ENCODE results near the gene TYW5.
"Not testable (repeated sequence)": the region's sequence is repeated elsewhere in the genome, so short reads cannot be mapped to it uniquely, and the experiment has no call there.

The TYW5 gene

GRCh38 chr2:199916980-199917379 lies 38.3 kb downstream of the TYW5 start:
- peaks cover 8% of the 10 kb centered on the region for H4K20me1 ChIP-seq (ENCODE audit: low read depth, low read length)
- H3K27me3 ChIP-seq (ENCODE audit: low read length): no peaks in the 10 kb centered on the region
- TF ChIP-seq CTCF (IDR thresholded peaks at IDR 0.05; ENCODE audit: insufficient read depth, low read length, poor library complexity, severe bottlenecking) (no peak), EZH2phosphoT487 (conservative IDR thresholded peaks at IDR 0.05; ENCODE audit: low read length) (no peak)
- H3K27ac ChIP-seq (ENCODE audit: low read depth, low read length): no peak overlapping the region
- H3K36me3 ChIP-seq (ENCODE audit: low read length): peaks cover 38% of the 10 kb centered on the region
- H3K9ac ChIP-seq (ENCODE audit: low read length): no peak overlapping the region
- H3K79me2 ChIP-seq (ENCODE audit: insufficient read depth, low read length): peaks cover 89% of the 10 kb centered on the region
- no peak overlapping the region for H3K4me2 ChIP-seq (ENCODE audit: low read depth, low read length, poor library complexity, severe bottlenecking)
- no peak overlapping the region for H3K4me3 ChIP-seq (ENCODE audit: insufficient read depth, low read length, poor library complexity, severe bottlenecking)
- no peaks in the 10 kb centered on the region for H3K9me2 ChIP-seq (replicated peaks; ENCODE audit: insufficient read depth, low read length)
- H3F3A ChIP-seq (ENCODE audit: insufficient read depth): no peaks in the 10 kb centered on the region
- H2AFZ ChIP-seq (ENCODE audit: low read depth, low read length, severe bottlenecking): no peak overlapping the region
- H3K9me3 ChIP-seq (ENCODE audit: insufficient read depth, low read length): peaks cover 12% of the 10 kb centered on the region; the same call in 1 of the 2 replicates

- Histone ChIP-seq H3K9me3 (ENCODE audit: insufficient read depth, low read length) (peaks cover 12% of the 10 kb centered on the region; the same call in 1 of the 2 replicates), H4K20me1 (ENCODE audit: low read depth, low read length) (peaks cover 3% of the 10 kb centered on the region; the same call in 1 of the 2 replicates), H3K27me3 (ENCODE audit: low read length) (no peaks in the 10 kb centered on the region), H2AFZ (ENCODE audit: low read depth, low read length, severe bottlenecking) (no peak overlapping the region), H3K4me2 (ENCODE audit: low read depth, low read length, poor library complexity, severe bottlenecking) (peak overlapping the region; percentile 48), H3K9ac (ENCODE audit: low read length) (no peak overlapping the region), H3K36me3 (ENCODE audit: low read length) (peaks cover 38% of the 10 kb centered on the region), H3K4me3 (ENCODE audit: insufficient read depth, low read length, poor library complexity, severe bottlenecking) (no peak overlapping the region), H3K27ac (ENCODE audit: low read depth, low read length) (no peak overlapping the region), H3F3A (ENCODE audit: insufficient read depth) (no peaks in the 10 kb centered on the region), H3K79me2 (ENCODE audit: insufficient read depth, low read length) (peaks cover 86% of the 10 kb centered on the region), H3K9me2 (replicated peaks; ENCODE audit: insufficient read depth, low read length) (no peaks in the 10 kb centered on the region)
- TF ChIP-seq EZH2phosphoT487 (conservative IDR thresholded peaks at IDR 0.05; ENCODE audit: low read length) (no peak), CTCF (IDR thresholded peaks at IDR 0.05; ENCODE audit: insufficient read depth, low read length, poor library complexity, severe bottlenecking) (no peak)
Measured at GRCh38 chr2:199914372-199914958, 40.8 kb downstream of the TYW5 start.

- Histone ChIP-seq H3K9ac (ENCODE audit: low read length) (peak overlapping the region; percentile 94), H3K4me2 (ENCODE audit: low read depth, low read length, poor library complexity, severe bottlenecking) (peak overlapping the region; percentile 97), H3K9me3 (ENCODE audit: insufficient read depth, low read length) (peaks cover 12% of the 10 kb centered on the region; the same call in 1 of the 2 replicates), H3K4me3 (ENCODE audit: insufficient read depth, low read length, poor library complexity, severe bottlenecking) (peak overlapping the region; percentile 97), H3K79me2 (ENCODE audit: insufficient read depth, low read length) (peaks cover 67% of the 10 kb centered on the region), H3K36me3 (ENCODE audit: low read length) (peaks cover 35% of the 10 kb centered on the region)
- H3F3A ChIP-seq (ENCODE audit: insufficient read depth); H3K27ac ChIP-seq (ENCODE audit: low read depth, low read length); H3K27me3 ChIP-seq (ENCODE audit: low read length); H3K9me2 ChIP-seq (replicated peaks; ENCODE audit: insufficient read depth, low read length); H4K20me1 ChIP-seq (ENCODE audit: low read depth, low read length); H2AFZ ChIP-seq (ENCODE audit: low read depth, low read length, severe bottlenecking): not testable (repeated sequence)
Measured at GRCh38 chr2:199912553-199913114, 42.7 kb downstream of the TYW5 start.

GRCh38 chr2:199911877-199912161 lies 43.5 kb downstream of the TYW5 start:
- Histone ChIP-seq H3K9ac (ENCODE audit: low read length) (peak overlapping the region; percentile 94), H3K36me3 (ENCODE audit: low read length) (peaks cover 27% of the 10 kb centered on the region), H4K20me1 (ENCODE audit: low read depth, low read length) (peaks cover 3% of the 10 kb centered on the region; the same call in 1 of the 2 replicates), H3F3A (ENCODE audit: insufficient read depth) (no peaks in the 10 kb centered on the region; the same call in 1 of the 2 replicates), H3K4me2 (ENCODE audit: low read depth, low read length, poor library complexity, severe bottlenecking) (peak overlapping the region; percentile 97), H3K79me2 (ENCODE audit: insufficient read depth, low read length) (peaks cover 59% of the 10 kb centered on the region), H3K27me3 (ENCODE audit: low read length) (no peaks in the 10 kb centered on the region), H2AFZ (ENCODE audit: low read depth, low read length, severe bottlenecking) (peak overlapping the region; percentile 72), H3K27ac (ENCODE audit: low read depth, low read length) (peak overlapping the region; percentile 69), H3K4me3 (ENCODE audit: insufficient read depth, low read length, poor library complexity, severe bottlenecking) (peak overlapping the region; percentile 97), H3K9me3 (ENCODE audit: insufficient read depth, low read length) (peaks cover 6% of the 10 kb centered on the region; the same call in 1 of the 2 replicates), H3K9me2 (replicated peaks; ENCODE audit: insufficient read depth, low read length) (no peaks in the 10 kb centered on the region)
- TF ChIP-seq EZH2phosphoT487 (conservative IDR thresholded peaks at IDR 0.05; ENCODE audit: low read length): no peak
- TF ChIP-seq CTCF (IDR thresholded peaks at IDR 0.05; ENCODE audit: insufficient read depth, low read length, poor library complexity, severe bottlenecking): no peak

Data from SU-DHL-6 (cell line).